Measurements from ENCODE around the gene CCDC188.

Gene CCDC188

DNA sequence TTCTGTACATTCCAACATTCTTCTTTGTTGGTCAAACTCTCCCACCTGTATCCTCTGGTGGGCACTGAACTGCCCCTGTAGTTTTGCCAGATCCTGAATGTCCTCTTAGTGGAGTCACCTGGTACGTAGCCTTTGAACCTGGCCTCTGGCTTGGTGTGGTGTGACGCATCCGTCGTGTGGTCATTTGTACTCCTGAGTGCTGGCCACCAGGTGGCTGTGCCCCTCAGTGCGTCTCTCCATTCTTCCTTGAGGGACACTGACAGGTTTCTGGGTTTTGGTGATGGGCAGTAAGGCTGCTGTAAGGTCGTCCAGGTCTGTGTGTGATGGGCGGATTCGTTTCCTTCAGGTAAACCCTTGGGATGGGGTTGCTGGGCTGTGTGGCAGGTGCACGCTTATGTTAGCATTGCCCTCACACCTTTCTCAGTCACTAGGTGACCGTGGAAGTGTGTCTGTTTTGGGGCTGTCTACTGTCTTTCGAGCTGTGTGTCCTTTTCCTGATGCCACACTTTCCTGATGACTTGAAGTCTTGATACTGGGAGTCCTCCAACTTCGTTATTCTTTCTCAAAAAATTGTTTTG lies 48.6 kb downstream of the CCDC188 start:
- peaks cover 83% of the 10 kb centered on the region for H3K36me3 ChIP-seq (ENCODE audit: control insufficient read depth, low read length)
- TF ChIP-seq EZH2phosphoT487 (IDR thresholded peaks at IDR 0.05; ENCODE audit: borderline replicate concordance, low read length) (no peak), CTCF (IDR thresholded peaks at IDR 0.05; ENCODE audit: low read depth, low read length, poor library complexity, severe bottlenecking) (no peak)
- H4K20me1 ChIP-seq (ENCODE audit: control insufficient read depth, insufficient read depth, low read depth, low read length): no peaks in the 10 kb centered on the region
- H3K4me2 ChIP-seq (ENCODE audit: low read length): no peak overlapping the region
- peaks cover 34% of the 10 kb centered on the region for H3K79me2 ChIP-seq (ENCODE audit: control insufficient read depth, low read length)
- no peaks in the 10 kb centered on the region for H3F3A ChIP-seq (ENCODE audit: control insufficient read depth, insufficient read depth)
- no peak overlapping the region for H3K4me3 ChIP-seq (ENCODE audit: low read length)
- no peaks in the 10 kb centered on the region for H3K9me3 ChIP-seq (ENCODE audit: control insufficient read depth, insufficient read depth, low read length)
- no peak overlapping the region for H3K27ac ChIP-seq (ENCODE audit: low read depth, low read length)
- H3K27me3 ChIP-seq (ENCODE audit: control insufficient read depth, low read length): no peaks in the 10 kb centered on the region
- no peaks in the 10 kb centered on the region for H3K4me1 ChIP-seq (ENCODE audit: control insufficient read depth, low read length)
- H3K9me2 ChIP-seq (replicated peaks; ENCODE audit: control insufficient read depth, low read length): no peaks in the 10 kb centered on the region

DNA sequence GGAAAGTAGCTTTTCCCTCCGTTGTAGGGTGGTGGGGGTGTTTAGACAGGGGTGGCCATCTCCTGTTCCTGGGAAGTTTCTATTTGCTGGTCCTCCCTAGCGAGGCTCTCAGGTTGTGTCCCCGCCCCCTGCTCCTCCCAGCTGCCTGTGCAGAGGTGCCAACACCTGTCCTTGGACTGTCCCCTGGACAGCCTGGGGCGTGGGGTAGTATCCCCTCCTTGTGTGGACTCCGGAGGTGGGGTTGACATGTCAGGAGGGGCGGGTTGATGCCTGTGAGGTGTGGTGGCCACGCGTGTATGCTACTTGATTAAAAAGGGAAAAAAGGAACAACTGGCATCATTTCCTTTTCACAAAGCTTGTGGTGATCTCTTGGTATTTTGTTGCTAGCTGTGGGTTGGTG lies 49.2 kb downstream of the CCDC188 start:
- TF ChIP-seq EZH2phosphoT487 (IDR thresholded peaks at IDR 0.05; ENCODE audit: borderline replicate concordance, low read length): no peak
- no peak for TF ChIP-seq CTCF (IDR thresholded peaks at IDR 0.05; ENCODE audit: low read depth, low read length, poor library complexity, severe bottlenecking)
- Histone ChIP-seq H3K4me3 (ENCODE audit: low read length) (no peak overlapping the region), H3F3A (ENCODE audit: control insufficient read depth, insufficient read depth) (no peaks in the 10 kb centered on the region), H3K9me2 (replicated peaks; ENCODE audit: control insufficient read depth, low read length) (no peaks in the 10 kb centered on the region), H4K20me1 (ENCODE audit: control insufficient read depth, insufficient read depth, low read depth, low read length) (no peaks in the 10 kb centered on the region), H3K27me3 (ENCODE audit: control insufficient read depth, low read length) (no peaks in the 10 kb centered on the region), H3K4me1 (ENCODE audit: control insufficient read depth, low read length) (no peaks in the 10 kb centered on the region), H3K79me2 (ENCODE audit: control insufficient read depth, low read length) (peaks cover 40% of the 10 kb centered on the region), H3K4me2 (ENCODE audit: low read length) (no peak overlapping the region), H3K27ac (ENCODE audit: low read depth, low read length) (no peak overlapping the region), H3K9me3 (ENCODE audit: control insufficient read depth, insufficient read depth, low read length) (no peaks in the 10 kb centered on the region), H3K36me3 (ENCODE audit: control insufficient read depth, low read length) (peaks cover 83% of the 10 kb centered on the region)

DNA sequence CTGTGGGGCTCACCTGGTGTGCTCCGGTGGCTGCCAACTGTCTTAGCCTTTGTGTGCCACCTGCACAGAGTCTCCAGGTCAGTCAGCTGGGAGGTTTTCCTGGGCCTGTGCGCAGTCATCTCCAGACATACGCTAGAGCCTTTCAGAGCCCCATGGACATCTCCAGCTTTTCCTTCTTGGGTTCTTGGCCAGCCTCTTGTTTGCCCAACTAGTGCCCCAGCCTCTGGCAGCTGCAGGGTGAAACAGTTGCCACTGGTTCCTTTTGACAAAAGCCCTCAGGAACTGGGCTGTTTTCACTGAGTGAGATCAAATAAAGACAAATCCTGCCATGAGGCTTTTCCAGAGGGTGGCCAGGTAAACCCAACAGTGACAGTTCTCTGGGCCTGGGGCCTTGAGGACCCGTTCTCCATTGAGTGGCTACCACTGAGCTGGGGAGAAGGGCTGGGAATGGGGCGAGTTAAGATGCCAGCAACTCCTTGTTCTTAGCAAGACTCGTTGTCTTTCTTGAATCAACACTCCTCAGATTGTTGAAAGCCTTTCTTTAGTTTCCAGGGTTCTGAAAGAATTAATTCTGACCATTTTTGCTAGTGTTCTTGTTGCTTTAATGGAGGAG lies 51.6 kb downstream of the CCDC188 start:
- no peaks in the 10 kb centered on the region for H3K4me1 ChIP-seq (ENCODE audit: control insufficient read depth, low read length)
- no peaks in the 10 kb centered on the region for H3K9me2 ChIP-seq (replicated peaks; ENCODE audit: control insufficient read depth, low read length)
- H3K4me3 ChIP-seq (ENCODE audit: low read length): no peak overlapping the region
- H3K27me3 ChIP-seq (ENCODE audit: control insufficient read depth, low read length): no peaks in the 10 kb centered on the region
- H3K79me2 ChIP-seq (ENCODE audit: control insufficient read depth, low read length): peaks cover 35% of the 10 kb centered on the region
- H3K9me3 ChIP-seq (ENCODE audit: control insufficient read depth, insufficient read depth, low read length): no peaks in the 10 kb centered on the region
- no peak overlapping the region for H3K4me2 ChIP-seq (ENCODE audit: low read length)
- H3F3A ChIP-seq (ENCODE audit: control insufficient read depth, insufficient read depth): no peaks in the 10 kb centered on the region
- no peak overlapping the region for H3K27ac ChIP-seq (ENCODE audit: low read depth, low read length)
- TF ChIP-seq CTCF (IDR thresholded peaks at IDR 0.05; ENCODE audit: low read depth, low read length, poor library complexity, severe bottlenecking) (no peak), EZH2phosphoT487 (IDR thresholded peaks at IDR 0.05; ENCODE audit: borderline replicate concordance, low read length) (no peak)
- H3K36me3 ChIP-seq (ENCODE audit: control insufficient read depth, low read length): peaks cover 83% of the 10 kb centered on the region
- H4K20me1 ChIP-seq (ENCODE audit: control insufficient read depth, insufficient read depth, low read depth, low read length): no peaks in the 10 kb centered on the region

Data from DOHH2 (cell line).